22Rv1 (cell line): ENCODE data around the gene MBD3L2.
A peak's percentile ranks its signal among the peaks of the same experiment; 100 is the strongest.
"Not testable (repeated sequence)": the region's sequence is repeated elsewhere in the genome, so short reads cannot be mapped to it uniquely, and the experiment has no call there.

ENCODE experiments used
- H3K27ac ChIP-seq: fragments of 450-650 bp; 2 replicates; pipeline ENCODE4 v1.5.1; 2017
- ZFX ChIP-seq: fragments of 450-650 bp; IDR thresholded peaks from 2 replicates; pipeline ENCODE4 v1.6.1; 2017; ENCODE audit warnings: antibody characterized with exemption, borderline replicate concordance
- TF ChIP-seq, protein P1 (sequence below): fragments of 450-650 bp; IDR thresholded peaks from 2 replicates; pipeline ENCODE4 v1.5.1; 2017; ENCODE audit warnings: mild to moderate bottlenecking

Gene MBD3L2

DNA sequence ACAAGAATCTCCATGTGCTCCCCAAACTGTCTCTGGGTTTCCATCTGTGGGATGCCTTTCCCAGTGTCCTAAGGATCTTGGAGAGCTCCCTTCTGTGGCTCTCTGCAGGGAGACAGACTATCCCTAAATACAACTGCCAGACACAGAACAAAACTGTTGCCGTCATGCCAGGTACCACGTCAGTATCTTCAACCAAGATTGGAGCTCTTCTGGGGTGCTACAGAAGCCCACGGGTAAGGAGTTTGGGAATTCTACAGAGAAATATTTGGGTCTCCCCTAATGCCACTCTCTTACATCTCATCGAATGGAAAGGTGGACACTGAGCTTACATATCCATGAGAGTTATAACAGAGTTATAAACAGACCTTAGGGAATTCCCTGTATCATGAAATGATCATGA, 14.2 kb downstream of the MBD3L2 start:
- no peak overlapping the region for H3K27ac ChIP-seq
- TF ChIP-seq, protein P1, sequence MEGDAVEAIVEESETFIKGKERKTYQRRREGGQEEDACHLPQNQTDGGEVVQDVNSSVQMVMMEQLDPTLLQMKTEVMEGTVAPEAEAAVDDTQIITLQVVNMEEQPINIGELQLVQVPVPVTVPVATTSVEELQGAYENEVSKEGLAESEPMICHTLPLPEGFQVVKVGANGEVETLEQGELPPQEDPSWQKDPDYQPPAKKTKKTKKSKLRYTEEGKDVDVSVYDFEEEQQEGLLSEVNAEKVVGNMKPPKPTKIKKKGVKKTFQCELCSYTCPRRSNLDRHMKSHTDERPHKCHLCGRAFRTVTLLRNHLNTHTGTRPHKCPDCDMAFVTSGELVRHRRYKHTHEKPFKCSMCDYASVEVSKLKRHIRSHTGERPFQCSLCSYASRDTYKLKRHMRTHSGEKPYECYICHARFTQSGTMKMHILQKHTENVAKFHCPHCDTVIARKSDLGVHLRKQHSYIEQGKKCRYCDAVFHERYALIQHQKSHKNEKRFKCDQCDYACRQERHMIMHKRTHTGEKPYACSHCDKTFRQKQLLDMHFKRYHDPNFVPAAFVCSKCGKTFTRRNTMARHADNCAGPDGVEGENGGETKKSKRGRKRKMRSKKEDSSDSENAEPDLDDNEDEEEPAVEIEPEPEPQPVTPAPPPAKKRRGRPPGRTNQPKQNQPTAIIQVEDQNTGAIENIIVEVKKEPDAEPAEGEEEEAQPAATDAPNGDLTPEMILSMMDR, result no peak
- no peak for TF ChIP-seq ZFX

DNA sequence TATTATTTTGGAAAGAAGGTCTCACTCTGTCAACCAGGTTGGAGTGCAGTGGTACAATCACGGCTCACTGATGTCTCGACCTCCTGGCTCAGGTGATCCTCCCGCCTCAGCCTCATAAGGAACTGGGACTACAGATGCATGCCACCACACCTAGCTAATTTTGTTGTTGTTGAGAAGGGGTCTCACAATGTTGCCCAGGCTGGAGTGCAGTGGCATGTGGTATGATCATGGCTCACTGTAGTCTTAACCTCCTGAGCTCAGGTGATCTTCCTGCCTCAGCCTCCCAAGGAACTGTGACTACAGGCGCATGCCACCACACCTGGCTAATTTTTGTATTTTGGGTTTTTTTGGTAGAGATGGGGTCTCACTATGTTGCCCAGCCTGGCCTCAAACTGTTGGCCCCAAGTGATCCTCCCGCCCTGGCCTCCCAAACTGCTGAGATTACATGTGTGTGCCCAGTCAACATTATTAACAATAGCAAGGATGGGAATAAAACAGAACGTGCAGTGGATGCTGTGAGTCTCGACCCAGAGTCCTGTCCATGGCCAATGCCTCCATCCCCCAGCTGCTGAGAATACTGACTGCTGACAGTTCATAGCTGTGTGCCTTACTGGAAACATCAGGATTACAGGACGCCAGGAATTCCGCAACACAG, 14.8 kb downstream of the MBD3L2 start:
- no peak overlapping the region for H3K27ac ChIP-seq
- no peak for TF ChIP-seq ZFX
- TF ChIP-seq, protein P1, result no peak

DNA sequence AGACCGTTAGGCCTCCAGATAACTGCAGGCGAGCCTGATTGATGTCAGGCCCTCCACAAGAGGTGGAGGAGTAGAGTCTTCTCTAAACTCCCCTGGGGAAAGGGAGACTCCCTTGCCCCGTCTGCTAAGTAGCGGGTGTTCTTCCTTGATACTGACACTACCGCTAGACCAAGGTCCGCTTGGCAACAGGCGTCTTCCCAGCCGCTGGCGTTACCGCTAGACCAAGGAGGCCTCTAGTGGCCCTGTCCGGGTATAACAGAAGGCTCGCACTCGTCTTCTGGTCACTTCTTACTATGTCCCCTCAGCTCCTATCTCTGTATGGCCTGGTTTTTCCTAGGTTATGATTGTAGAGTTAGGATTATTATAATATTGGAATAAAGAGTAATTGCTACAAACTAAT, 18.0 kb downstream of the MBD3L2 start:
- TF ChIP-seq, protein P1, result peak; percentile 48
- not testable (repeated sequence) for H3K27ac ChIP-seq

DNA sequence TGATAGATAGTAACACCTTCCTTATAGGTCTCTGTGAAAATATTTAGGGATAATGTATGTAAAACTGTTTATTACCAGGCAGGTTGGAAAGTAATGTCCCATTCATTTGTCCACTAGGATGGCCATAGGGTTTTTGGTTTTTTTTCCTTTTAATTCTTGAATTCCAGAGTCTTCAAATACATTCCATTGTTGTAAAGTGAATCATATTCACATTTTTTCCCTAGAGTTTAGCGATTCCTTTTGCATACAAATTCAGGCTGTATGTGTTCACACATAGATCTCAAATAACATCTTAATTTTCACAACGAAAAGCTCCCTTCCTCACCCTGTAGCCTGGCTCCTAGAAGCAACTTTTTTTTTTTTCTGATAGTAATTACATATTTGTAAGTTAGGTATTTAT, 18.6 kb downstream of the MBD3L2 start:
- H3K27ac ChIP-seq, result no peak overlapping the region
- TF ChIP-seq, protein P1, result no peak
- no peak for TF ChIP-seq ZFX

DNA sequence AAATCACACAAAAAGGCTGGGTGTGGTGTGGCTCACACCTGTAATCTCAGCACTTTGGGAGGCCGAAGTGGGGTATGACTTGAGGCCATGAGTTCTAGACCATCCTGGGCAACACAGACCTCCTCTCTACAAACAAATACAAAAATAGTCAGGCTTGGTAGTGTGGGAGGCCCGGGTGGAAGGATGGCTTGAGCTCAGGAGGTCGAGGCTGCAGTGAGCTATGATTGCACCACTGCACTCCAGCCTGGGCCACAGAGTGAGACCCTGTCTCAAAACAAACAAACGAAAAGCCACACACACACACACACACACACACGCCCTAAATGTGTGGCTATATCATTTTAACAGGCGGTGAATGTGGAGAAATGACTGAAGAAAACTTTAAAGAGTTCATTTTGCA, 19.5 kb downstream of the MBD3L2 start:
- peak overlapping the region; percentile 82; the same call in 1 of the 2 replicates for H3K27ac ChIP-seq

DNA sequence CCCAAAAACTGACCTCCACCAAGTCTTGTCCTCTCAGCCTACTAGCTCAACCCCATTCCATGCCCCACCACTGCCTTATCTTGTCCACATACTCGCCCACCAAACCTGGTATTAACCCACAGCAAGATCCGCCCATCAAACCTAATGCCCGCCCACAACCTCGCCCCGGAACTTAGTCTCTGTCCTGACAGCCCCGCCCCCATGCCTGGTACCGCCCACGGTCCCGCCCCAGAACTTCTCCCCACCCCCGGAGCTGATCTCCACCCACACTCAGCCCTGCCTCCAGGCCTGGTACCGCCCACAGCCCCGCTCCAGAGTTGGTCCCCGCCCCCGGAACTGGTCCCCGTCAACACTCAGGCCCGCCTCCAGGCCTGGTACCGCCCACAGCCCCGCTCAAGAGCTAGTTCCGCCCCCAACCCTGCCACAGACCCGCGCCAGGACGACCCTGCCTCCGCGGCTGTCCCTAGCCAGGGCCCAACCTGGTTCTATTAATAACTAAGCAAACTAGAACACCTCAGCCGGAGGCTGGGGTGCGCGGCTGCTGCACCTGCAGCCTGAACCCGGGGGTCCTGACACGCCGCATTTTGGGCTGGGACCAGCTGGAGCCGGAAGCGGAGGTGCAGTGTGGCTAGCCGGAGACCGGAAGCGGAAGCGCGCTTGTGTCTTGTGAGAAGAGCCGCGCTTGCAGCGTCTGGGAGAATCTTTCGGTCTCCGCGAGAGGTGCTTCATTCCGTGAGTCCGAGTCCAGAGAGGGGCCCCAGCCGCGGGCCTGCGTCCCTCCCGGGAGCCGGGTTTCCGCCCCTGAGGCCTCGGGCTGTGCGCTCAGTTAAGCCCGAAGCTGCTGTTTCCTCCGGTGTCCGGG, 20.2 kb downstream of the MBD3L2 start, which contains the start of gene ZNF557:
TSS of gene ZNF557 (plus strand) at position 662 of the 862 bp plus-strand sequence. CDS start 5,372 bp downstream, outside the sequence.
- H3K27ac ChIP-seq, result peak within 1 kb of the TSS; percentile 82
- TF ChIP-seq ZFX, result no peak
- TF ChIP-seq, protein P1, result no peak

More for the DNA sequence above, 19.5 kb downstream of the MBD3L2 start:
- TF ChIP-seq ZFX, result no peak
- TF ChIP-seq, protein P1, result no peak

DNA sequence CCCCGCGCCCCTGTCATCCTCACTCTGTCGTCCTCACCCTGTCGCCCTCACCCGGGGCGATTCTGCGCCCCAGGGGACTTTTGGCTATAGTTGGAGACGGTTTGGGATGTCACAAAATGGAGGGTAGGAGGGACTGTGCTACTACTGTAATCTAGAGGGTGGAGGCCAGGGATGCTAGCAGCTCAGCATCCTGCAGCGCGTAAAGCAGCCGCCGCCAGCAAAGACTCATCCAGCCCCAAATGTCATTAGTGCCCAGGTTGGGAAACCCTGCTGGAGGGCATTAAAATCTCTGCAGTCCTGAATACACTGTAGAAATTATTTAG, 20.7 kb downstream of the MBD3L2 start:
- peak overlapping the region; percentile 82 for H3K27ac ChIP-seq
- TF ChIP-seq ZFX, result no peak
- TF ChIP-seq, protein P1, result no peak
